Lower lobe of right lung (tissue), 2 donors: ENCODE data around the gene EIF2B2. TPM values are rescaled to one million over a fixed set of nuclear protein-coding genes. Genes with fewer than 3 reads are reported as not detected.

ENCODE experiments used
- ATAC-seq, 2 donors: fragments of 200-7000 bp; cut with Tn5 transposase; one replicate each; pipeline ENCODE4 v1.9.1; 2020 to 2022; ENCODE audit warnings: mild to moderate bottlenecking in 2 of 2, moderate library complexity in 2 of 2
- DNase-seq: peaks from one replicate; pipeline ENCODE4 v3.0.0-alpha.2; 2020
- H3K27ac ChIP-seq: fragments of 200-600 bp; one replicate; pipeline ENCODE4 v1.8.0; 2022
- H3K27me3 ChIP-seq: fragments of 200-600 bp; one replicate; pipeline ENCODE4 v1.8.0; 2022; ENCODE audit warnings: low read depth
- H3K36me3 ChIP-seq: fragments of 200-600 bp; one replicate; pipeline ENCODE4 v1.8.0; 2022; ENCODE audit warnings: mild to moderate bottlenecking
- H3K4me1 ChIP-seq: fragments of 200-600 bp; one replicate; pipeline ENCODE4 v1.8.0; 2022
- H3K4me3 ChIP-seq: fragments of 200-600 bp; one replicate; pipeline ENCODE4 v1.8.0; 2022; ENCODE audit warnings: mild to moderate bottlenecking
- H3K9me3 ChIP-seq: fragments of 200-600 bp; one replicate; pipeline ENCODE4 v1.8.0; 2022
- intact Hi-C: fragments of 100-400 bp; cut with DNase I; formaldehyde crosslinking; loops from one replicate; pipeline ENCODE4 v1.11.0; 2022
- total RNA-seq: library from RNA; stranded (reverse); fragmentation: NEBNext Ultra II Directional; extraction: Animal tissue kit (Norgen Biotek cat#: 25700); gene quantifications from one replicate; pipeline ENCODE4 v1.2.1, GENCODE V29; 2021
- TF ChIP-seq, protein P1 (sequence below): fragments of 200-600 bp; IDR thresholded peaks from one replicate; pipeline ENCODE4 v1.8.0; 2022; ENCODE audit warnings: antibody characterized with exemption, mild to moderate bottlenecking
- donor health status: DM: no; HTN: yes; CAD: no; lungs with severe emphysema.

EIF2B2 gene
- total RNA-seq, 1 donor from 2014 or later: 30.4 TPM

DNA sequence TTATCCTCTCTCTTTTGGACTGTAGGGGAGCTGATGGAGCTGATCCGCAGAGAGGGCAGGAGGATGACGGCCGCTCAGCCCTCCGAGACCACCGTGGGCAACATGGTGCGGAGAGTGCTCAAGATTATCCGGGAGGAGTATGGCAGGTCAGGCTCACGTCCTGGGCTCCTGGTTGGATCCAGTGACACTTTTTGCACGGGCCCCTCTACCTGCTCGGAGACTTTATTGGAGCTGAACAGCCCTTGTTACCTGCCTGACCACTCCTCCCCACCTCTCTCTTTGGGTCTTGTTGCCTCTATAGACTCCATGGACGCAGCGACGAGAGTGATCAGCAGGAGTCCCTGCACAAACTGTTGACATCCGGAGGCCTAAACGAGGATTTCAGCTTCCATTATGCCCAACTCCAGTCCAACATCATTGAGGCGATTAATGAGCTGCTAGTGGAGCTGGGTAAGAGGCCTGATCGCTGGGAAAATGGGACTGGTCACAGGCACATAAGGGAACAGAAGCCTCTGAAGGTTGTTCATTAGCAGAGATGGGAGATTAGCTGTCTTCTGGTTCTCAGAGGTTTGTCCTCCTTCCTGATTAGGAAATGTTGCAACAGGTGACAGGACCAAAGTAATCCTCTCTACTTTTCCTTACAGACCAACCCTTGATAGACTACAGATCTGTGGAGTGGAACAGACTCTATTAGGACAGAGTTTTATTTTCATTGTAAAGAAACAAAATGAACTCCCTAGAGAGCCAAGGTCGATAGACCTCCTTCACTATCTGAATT is 718 bp downstream of the EIF2B2 start:
- ATAC-seq (peak in 1 of 2 donors; percentile 10), DNase-seq (no peak)
- H3K27ac ChIP-seq: peak overlapping the region; percentile 90

DNA sequence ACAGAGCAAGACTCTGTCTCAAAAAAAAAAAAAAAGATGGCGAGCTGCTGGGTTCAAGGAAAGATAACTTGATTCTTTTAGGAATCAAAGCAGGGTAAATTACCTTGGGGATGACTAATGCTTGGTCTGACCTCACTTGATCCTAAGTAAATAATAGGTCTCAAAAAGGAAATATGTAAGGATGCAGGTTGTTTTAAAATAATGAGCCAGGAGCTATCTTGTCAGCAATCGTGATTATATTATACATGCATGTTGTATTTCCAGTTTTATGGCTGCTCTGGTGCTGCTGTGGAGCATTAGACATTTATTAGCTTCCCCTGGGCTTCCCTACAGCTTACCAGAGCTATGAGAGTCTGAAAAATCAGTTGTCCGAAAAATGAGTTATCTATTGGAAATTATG is 2.6 kb downstream of the EIF2B2 start:
- no peaks in the 10 kb centered on the region for H3K9me3 ChIP-seq
- H3K4me3 ChIP-seq: no peak overlapping the region
- peaks cover 20% of the 10 kb centered on the region for H3K4me1 ChIP-seq
- DNase-seq: no peak
- TF ChIP-seq, protein P1, sequence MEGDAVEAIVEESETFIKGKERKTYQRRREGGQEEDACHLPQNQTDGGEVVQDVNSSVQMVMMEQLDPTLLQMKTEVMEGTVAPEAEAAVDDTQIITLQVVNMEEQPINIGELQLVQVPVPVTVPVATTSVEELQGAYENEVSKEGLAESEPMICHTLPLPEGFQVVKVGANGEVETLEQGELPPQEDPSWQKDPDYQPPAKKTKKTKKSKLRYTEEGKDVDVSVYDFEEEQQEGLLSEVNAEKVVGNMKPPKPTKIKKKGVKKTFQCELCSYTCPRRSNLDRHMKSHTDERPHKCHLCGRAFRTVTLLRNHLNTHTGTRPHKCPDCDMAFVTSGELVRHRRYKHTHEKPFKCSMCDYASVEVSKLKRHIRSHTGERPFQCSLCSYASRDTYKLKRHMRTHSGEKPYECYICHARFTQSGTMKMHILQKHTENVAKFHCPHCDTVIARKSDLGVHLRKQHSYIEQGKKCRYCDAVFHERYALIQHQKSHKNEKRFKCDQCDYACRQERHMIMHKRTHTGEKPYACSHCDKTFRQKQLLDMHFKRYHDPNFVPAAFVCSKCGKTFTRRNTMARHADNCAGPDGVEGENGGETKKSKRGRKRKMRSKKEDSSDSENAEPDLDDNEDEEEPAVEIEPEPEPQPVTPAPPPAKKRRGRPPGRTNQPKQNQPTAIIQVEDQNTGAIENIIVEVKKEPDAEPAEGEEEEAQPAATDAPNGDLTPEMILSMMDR: no peak
- H3K27me3 ChIP-seq: no peaks in the 10 kb centered on the region
- H3K27ac ChIP-seq: no peak overlapping the region
- peaks cover 61% of the 10 kb centered on the region for H3K36me3 ChIP-seq
- no peak for ATAC-seq
- intact Hi-C loops: no loop called here

More for the DNA sequence above, 718 bp downstream of the EIF2B2 start:
- Histone ChIP-seq H3K9me3 (no peaks in the 10 kb centered on the region), H3K4me3 (peak overlapping the region; percentile 96), H3K36me3 (peaks cover 42% of the 10 kb centered on the region), H3K4me1 (peaks cover 20% of the 10 kb centered on the region), H3K27me3 (no peaks in the 10 kb centered on the region)
- intact Hi-C loops: no loop called here
- TF ChIP-seq, protein P1: no peak

DNA sequence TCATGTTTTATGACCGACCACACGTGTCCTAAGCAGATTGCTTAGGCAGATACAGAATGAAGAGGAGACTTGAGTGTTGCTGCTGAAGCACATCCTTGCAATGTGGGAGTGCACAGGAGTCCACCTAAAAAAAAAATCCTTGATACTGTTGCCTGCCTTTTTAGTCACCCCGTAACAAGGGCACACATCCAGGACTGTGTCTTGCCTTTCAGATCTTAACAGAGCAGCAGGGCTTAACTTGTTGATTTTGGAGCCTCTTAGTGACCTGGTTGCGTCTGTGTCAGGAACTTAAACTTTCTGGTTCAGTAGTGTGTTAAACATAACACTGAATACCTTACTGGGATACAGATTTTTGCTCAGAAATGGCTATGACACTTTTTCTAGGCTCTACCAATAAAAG is 6.5 kb downstream of the EIF2B2 start:
- DNase-seq: no peak
- no peak overlapping the region for H3K27ac ChIP-seq
- intact Hi-C loops: no loop called here
- peaks cover 95% of the 10 kb centered on the region for H3K36me3 ChIP-seq
- H3K9me3 ChIP-seq: no peaks in the 10 kb centered on the region
- H3K4me3 ChIP-seq: no peak overlapping the region
- TF ChIP-seq, protein P1: no peak
- ATAC-seq: no peak
- peaks cover 17% of the 10 kb centered on the region for H3K4me1 ChIP-seq
- no peaks in the 10 kb centered on the region for H3K27me3 ChIP-seq

DNA sequence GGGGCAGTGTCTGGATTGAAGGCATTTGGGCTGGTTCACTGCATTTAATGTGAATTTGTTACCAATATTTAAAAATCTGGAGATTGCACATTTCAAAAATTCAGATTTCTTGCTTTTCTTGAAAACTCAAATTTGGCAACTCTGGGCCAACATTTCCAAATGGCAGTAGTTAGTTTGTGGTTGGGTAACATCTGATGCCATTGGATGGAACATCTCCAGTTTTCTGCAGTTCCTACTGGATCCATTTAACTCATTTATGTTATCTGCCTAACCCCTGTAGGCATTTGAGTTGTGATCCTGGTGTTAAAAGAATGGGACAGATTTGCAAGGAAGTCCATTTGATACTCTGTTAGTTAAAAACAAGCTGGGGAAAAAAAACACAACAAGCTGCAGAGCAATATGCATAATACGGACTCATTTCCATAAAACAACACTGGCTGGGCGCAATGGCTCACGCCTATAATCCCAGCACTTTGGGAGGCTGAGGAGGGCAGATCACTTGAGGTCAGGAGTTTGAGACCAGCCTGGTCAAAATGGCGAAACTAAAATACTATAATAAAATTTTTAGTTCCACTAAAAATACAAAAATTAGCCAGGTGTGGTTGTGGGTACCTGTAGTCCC is 7.9 kb downstream of the EIF2B2 start:
- TF ChIP-seq, protein P1: no peak
- Histone ChIP-seq H3K27ac (no peak overlapping the region), H3K9me3 (no peaks in the 10 kb centered on the region), H3K36me3 (peaks cover 96% of the 10 kb centered on the region), H3K4me1 (peaks cover 6% of the 10 kb centered on the region), H3K4me3 (no peak overlapping the region), H3K27me3 (no peaks in the 10 kb centered on the region)
- no peak for ATAC-seq
- DNase-seq: no peak
- intact Hi-C loops: no loop called here

DNA sequence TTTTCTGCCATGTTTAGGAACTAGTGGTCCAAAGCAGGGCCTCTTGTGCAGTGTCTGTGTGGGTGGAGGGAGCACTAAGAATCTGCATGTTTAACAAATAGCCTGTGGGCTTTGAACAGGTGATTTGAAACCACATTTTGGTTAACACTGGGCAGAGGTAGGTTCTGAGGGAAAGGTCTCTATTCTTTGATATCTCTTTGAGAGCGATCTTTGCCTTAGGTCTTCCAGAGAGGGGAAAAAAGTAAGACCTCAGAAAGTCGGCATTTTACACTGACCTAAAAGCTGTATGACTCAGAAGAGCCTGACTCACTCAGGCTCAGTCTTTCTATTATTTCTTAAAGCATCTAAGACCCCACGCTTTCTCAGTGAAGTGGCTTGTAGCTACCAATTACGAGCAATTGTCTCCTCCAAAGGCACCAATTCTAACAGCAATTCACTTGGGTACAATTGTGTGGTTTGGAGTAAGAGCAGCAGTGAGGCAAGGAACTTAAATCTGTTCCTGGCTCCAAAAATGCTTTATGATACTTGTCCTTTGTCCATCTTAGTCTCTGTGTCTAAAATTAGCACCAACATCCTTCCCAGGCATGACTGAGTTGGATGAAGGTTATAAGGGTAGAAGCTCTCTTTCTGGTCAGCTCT is 8.8 kb downstream of the EIF2B2 start:
- TF ChIP-seq, protein P1: no peak
- intact Hi-C loops: no loop called here
- no peak for ATAC-seq
- Histone ChIP-seq H3K27ac (no peak overlapping the region), H3K4me3 (no peak overlapping the region), H3K9me3 (no peaks in the 10 kb centered on the region), H3K4me1 (peaks cover 6% of the 10 kb centered on the region), H3K27me3 (no peaks in the 10 kb centered on the region), H3K36me3 (peaks cover 96% of the 10 kb centered on the region)
- DNase-seq: no peak
